ENCODE data around the gene MEIG1.
"Not testable (repeated sequence)": the region's sequence is repeated elsewhere in the genome, so short reads cannot be mapped to it uniquely, and the experiment has no call there.

DNA sequence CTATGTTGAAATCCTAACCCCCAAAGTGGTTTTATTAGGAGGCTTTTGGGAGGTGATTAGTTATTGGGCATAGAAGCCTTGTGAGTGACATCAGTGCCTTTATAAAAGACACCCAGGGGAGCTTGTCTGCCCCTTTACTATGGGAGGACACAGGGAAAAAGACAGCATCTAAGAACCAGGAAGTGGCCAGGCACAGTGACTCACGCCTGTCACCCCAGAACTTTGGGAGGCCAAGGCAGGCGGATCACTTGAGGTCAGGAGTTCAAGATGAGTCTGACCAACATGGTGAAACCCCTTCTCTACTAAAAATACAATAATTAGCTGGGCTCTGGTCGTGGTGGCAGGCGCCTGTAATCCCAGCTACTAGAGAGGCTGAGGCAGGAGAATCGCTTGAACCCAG is 20.2 kb upstream of the MEIG1 start:
- TF ChIP-seq, protein P1, sequence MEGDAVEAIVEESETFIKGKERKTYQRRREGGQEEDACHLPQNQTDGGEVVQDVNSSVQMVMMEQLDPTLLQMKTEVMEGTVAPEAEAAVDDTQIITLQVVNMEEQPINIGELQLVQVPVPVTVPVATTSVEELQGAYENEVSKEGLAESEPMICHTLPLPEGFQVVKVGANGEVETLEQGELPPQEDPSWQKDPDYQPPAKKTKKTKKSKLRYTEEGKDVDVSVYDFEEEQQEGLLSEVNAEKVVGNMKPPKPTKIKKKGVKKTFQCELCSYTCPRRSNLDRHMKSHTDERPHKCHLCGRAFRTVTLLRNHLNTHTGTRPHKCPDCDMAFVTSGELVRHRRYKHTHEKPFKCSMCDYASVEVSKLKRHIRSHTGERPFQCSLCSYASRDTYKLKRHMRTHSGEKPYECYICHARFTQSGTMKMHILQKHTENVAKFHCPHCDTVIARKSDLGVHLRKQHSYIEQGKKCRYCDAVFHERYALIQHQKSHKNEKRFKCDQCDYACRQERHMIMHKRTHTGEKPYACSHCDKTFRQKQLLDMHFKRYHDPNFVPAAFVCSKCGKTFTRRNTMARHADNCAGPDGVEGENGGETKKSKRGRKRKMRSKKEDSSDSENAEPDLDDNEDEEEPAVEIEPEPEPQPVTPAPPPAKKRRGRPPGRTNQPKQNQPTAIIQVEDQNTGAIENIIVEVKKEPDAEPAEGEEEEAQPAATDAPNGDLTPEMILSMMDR (IDR thresholded peaks at IDR 0.05), result not testable (repeated sequence)
- TF ChIP-seq POLR2A (IDR thresholded peaks at IDR 0.05), result not testable (repeated sequence)
